ENCODE results near the gene FRY. TPM values are rescaled to one million over a fixed set of nuclear protein-coding genes. Genes with fewer than 3 reads are reported as not detected.

Gene FRY
- total RNA-seq, 1 experiment from 2014 or later = 5.3 TPM

- Mint-ChIP-seq H3K4me1 (no peaks in the 10 kb centered on the region), H3K36me3 (no peaks in the 10 kb centered on the region), H3K27me3 (ENCODE audit: low read depth) (no peaks in the 10 kb centered on the region), H3K27ac (no peak overlapping the region), H3K9me3 (no peaks in the 10 kb centered on the region), H3K4me3 (no peak overlapping the region)
- DNase-seq (ENCODE audit: low spot score) (no peak), ATAC-seq (no peak)
- CTCF ChIA-PET = interaction anchor here (1.2 to 1.7 kb wide), 2 partner anchors 28 to 227 kb away, joined by 3 to 4 read pairs; no protein-coding TSS in a partner anchor
- POLR2A ChIA-PET = no interaction called here
- TF ChIP-seq OVOL2 (CRISPR knock-in tag; IDR thresholded peaks at IDR 0.05; ENCODE audit: borderline replicate concordance) = no peak
- no peak for TF ChIP-seq NFATC4 (CRISPR knock-in tag; IDR thresholded peaks at IDR 0.05)
- TF ChIP-seq FOXP1 (CRISPR knock-in tag; IDR thresholded peaks at IDR 0.05; ENCODE audit: borderline replicate concordance) = no peak
- TF ChIP-seq GTF2I (CRISPR knock-in tag; conservative IDR thresholded peaks at IDR 0.05) = no peak
- no peak for TF ChIP-seq CREM (CRISPR knock-in tag; IDR thresholded peaks at IDR 0.05)
- TF ChIP-seq, protein P1, sequence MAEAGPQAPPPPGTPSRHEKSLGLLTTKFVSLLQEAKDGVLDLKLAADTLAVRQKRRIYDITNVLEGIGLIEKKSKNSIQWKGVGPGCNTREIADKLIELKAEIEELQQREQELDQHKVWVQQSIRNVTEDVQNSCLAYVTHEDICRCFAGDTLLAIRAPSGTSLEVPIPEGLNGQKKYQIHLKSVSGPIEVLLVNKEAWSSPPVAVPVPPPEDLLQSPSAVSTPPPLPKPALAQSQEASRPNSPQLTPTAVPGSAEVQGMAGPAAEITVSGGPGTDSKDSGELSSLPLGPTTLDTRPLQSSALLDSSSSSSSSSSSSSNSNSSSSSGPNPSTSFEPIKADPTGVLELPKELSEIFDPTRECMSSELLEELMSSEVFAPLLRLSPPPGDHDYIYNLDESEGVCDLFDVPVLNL (CRISPR knock-in tag; IDR thresholded peaks at IDR 0.05; ENCODE audit: borderline replicate concordance, low read depth) = no peak
- no peak for TF ChIP-seq NR1H2 (CRISPR knock-in tag; IDR thresholded peaks at IDR 0.05)
- TF ChIP-seq ATF2 (CRISPR knock-in tag; IDR thresholded peaks at IDR 0.05; ENCODE audit: borderline replicate concordance, low read depth) = no peak
- TF ChIP-seq USF2 (CRISPR knock-in tag; IDR thresholded peaks at IDR 0.05) = no peak
- no peak for TF ChIP-seq ZNF423 (CRISPR knock-in tag; IDR thresholded peaks at IDR 0.05)
- no peak for TF ChIP-seq JAZF1 (CRISPR knock-in tag; IDR thresholded peaks at IDR 0.05)
- no peak for TF ChIP-seq STAT6 (CRISPR knock-in tag; conservative IDR thresholded peaks at IDR 0.05; ENCODE audit: low read depth)
- TF ChIP-seq TP53 (CRISPR knock-in tag; IDR thresholded peaks at IDR 0.05) = no peak
- TF ChIP-seq SMAD3 (CRISPR knock-in tag; IDR thresholded peaks at IDR 0.05; ENCODE audit: borderline replicate concordance) = no peak
- TF ChIP-seq, protein P2, sequence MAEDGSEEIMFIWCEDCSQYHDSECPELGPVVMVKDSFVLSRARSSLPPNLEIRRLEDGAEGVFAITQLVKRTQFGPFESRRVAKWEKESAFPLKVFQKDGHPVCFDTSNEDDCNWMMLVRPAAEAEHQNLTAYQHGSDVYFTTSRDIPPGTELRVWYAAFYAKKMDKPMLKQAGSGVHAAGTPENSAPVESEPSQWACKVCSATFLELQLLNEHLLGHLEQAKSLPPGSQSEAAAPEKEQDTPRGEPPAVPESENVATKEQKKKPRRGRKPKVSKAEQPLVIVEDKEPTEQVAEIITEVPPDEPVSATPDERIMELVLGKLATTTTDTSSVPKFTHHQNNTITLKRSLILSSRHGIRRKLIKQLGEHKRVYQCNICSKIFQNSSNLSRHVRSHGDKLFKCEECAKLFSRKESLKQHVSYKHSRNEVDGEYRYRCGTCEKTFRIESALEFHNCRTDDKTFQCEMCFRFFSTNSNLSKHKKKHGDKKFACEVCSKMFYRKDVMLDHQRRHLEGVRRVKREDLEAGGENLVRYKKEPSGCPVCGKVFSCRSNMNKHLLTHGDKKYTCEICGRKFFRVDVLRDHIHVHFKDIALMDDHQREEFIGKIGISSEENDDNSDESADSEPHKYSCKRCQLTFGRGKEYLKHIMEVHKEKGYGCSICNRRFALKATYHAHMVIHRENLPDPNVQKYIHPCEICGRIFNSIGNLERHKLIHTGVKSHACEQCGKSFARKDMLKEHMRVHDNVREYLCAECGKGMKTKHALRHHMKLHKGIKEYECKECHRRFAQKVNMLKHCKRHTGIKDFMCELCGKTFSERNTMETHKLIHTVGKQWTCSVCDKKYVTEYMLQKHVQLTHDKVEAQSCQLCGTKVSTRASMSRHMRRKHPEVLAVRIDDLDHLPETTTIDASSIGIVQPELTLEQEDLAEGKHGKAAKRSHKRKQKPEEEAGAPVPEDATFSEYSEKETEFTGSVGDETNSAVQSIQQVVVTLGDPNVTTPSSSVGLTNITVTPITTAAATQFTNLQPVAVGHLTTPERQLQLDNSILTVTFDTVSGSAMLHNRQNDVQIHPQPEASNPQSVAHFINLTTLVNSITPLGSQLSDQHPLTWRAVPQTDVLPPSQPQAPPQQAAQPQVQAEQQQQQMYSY (CRISPR knock-in tag; IDR thresholded peaks at IDR 0.05) = no peak
These were observed 105.1 kb downstream of the FRY start for GRCh38 chr13:32136716-32137115.

GRCh38 chr13:32139251-32139650, 107.7 kb downstream of the FRY start:
- no peak overlapping the region for H3K27ac Mint-ChIP-seq
- ATAC-seq (no peak), DNase-seq (ENCODE audit: low spot score) (no peak)
- no peaks in the 10 kb centered on the region for H3K9me3 Mint-ChIP-seq
- no peaks in the 10 kb centered on the region for H3K27me3 Mint-ChIP-seq (ENCODE audit: low read depth)
- ChIA-PET CTCF (interaction anchor here (1.1 kb wide), 1 partner anchor 229 kb away, joined by 5 read pairs; no protein-coding TSS in a partner anchor), POLR2A (no interaction called here)
- peaks cover 22% of the 10 kb centered on the region for H3K4me1 Mint-ChIP-seq
- H3K4me3 Mint-ChIP-seq = no peak overlapping the region
- H3K36me3 Mint-ChIP-seq = no peaks in the 10 kb centered on the region
- no peak for TF ChIP-seq NR2C2 (CRISPR knock-in tag; IDR thresholded peaks at IDR 0.05)
- no peak for TF ChIP-seq IRF1 (CRISPR knock-in tag; IDR thresholded peaks at IDR 0.05)
- no peak for TF ChIP-seq KAT7 (CRISPR knock-in tag; IDR thresholded peaks at IDR 0.05; ENCODE audit: borderline replicate concordance)
- TF ChIP-seq GRHL2 (CRISPR knock-in tag; IDR thresholded peaks at IDR 0.05; ENCODE audit: insufficient replicate concordance, severe bottlenecking) = no peak
- TF ChIP-seq USF2 (CRISPR knock-in tag; IDR thresholded peaks at IDR 0.05) = no peak
- no peak for TF ChIP-seq ZNF317 (CRISPR knock-in tag; IDR thresholded peaks at IDR 0.05; ENCODE audit: borderline replicate concordance, low read depth)
- no peak for TF ChIP-seq ATF6 (CRISPR knock-in tag; IDR thresholded peaks at IDR 0.05)
- TF ChIP-seq ZNF219 (CRISPR knock-in tag; IDR thresholded peaks at IDR 0.05; ENCODE audit: borderline replicate concordance) = no peak
- TF ChIP-seq OVOL2 (CRISPR knock-in tag; IDR thresholded peaks at IDR 0.05; ENCODE audit: borderline replicate concordance) = no peak

Measured in WTC11 (cell line).